ENCODE data around the gene ZC3H4.
"Not testable (repeated sequence)": the region's sequence is repeated elsewhere in the genome, so short reads cannot be mapped to it uniquely, and the experiment has no call there.

ZC3H4 gene

DNA sequence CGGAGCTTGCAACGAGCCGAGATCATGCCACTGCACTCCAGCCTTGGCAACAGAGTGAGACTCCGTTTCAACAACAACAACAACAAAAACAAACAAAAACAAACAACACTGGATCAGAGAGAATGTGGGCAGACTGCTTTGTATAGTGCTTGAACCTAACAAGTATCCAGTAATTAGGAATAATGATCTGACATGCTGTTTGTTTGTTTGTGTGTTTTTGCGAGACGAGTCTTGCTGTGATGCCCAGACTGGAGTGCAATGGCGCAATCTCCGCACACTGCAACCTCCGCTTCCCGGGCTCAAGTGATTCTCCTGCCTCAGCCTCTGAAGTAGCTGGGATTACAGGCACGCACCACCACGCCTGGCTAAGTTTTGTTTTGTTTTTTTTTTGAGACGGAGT is 31.1 kb upstream of the ZC3H4 start:
- peak overlapping the region; percentile 67; the same call in 1 of the 2 replicates for H3K27ac ChIP-seq
- TF ChIP-seq, protein P1, sequence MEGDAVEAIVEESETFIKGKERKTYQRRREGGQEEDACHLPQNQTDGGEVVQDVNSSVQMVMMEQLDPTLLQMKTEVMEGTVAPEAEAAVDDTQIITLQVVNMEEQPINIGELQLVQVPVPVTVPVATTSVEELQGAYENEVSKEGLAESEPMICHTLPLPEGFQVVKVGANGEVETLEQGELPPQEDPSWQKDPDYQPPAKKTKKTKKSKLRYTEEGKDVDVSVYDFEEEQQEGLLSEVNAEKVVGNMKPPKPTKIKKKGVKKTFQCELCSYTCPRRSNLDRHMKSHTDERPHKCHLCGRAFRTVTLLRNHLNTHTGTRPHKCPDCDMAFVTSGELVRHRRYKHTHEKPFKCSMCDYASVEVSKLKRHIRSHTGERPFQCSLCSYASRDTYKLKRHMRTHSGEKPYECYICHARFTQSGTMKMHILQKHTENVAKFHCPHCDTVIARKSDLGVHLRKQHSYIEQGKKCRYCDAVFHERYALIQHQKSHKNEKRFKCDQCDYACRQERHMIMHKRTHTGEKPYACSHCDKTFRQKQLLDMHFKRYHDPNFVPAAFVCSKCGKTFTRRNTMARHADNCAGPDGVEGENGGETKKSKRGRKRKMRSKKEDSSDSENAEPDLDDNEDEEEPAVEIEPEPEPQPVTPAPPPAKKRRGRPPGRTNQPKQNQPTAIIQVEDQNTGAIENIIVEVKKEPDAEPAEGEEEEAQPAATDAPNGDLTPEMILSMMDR (conservative IDR thresholded peaks at IDR 0.05): no peak

DNA sequence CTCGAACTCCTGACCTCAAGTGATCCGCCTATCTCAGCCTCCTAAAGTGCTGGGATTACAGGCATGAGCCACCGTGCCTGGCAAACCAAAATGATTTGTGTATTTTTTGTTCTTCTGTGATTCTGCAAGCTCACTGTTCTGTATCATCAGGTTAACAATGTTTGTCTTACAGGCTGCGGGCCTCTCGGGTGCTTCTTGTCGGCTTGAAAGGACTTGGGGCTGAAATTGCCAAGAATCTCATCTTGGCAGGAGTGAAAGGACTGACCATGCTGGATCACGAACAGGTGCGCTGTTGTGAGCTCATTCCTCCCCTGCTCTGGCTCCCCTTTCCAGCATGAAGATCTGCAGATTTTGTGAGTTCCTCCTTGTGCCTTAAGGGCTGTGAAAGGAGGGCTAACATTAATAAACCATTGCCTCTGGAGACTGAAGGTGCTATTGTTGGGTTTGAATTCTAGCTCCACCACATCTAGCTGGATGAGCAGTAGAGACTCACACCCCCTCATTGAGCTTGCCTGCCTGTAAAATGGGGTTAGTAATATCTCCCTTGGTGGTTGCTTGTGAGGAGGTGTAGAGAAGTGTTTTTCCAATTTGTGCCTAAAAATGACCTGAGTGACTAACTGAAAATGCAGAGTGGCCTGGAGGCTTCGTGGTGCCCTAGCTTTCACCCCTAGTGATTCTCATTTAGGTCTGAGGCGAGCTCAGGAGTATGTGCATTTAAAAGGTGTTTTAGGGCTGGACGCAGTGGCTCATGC is 29.9 kb upstream of the ZC3H4 start:
- TF ChIP-seq ZFX (IDR thresholded peaks at IDR 0.05): no peak
- TF ChIP-seq, protein P1 (conservative IDR thresholded peaks at IDR 0.05): no peak
- peak overlapping the region; percentile 67 for H3K27ac ChIP-seq

- H3K27ac ChIP-seq: peak overlapping the region; percentile 67
- TF ChIP-seq ZFX (IDR thresholded peaks at IDR 0.05): no peak
- TF ChIP-seq, protein P1 (conservative IDR thresholded peaks at IDR 0.05): no peak
Observed at GRCh38 chr19:47142779-47143178, 29.2 kb upstream of the ZC3H4 start.

DNA sequence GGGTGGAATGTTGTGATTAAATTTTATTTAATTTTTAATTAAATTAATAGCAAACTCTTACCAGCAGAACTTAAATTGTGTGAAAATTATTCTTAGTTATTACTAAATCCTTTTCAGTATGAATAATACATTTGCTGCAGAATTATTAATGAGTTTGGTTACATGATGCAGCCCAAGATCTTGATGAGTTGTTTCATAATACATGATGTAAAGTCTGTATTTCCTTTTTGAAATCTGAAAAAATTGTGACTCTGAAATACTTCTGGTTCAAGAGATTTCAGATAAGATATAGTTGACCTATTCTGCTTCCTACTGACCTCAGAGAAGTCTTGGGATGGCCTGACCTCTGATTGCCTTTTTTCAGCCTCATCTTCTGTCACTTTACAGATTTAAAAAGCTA is 28.1 kb upstream of the ZC3H4 start:
- H3K27ac ChIP-seq: peak overlapping the region; percentile 4; the same call in 1 of the 2 replicates
- TF ChIP-seq, protein P1 (conservative IDR thresholded peaks at IDR 0.05): no peak

- not testable (repeated sequence) for H3K27ac ChIP-seq
Observed at GRCh38 chr19:47141252-47141651, 27.7 kb upstream of the ZC3H4 start.

DNA sequence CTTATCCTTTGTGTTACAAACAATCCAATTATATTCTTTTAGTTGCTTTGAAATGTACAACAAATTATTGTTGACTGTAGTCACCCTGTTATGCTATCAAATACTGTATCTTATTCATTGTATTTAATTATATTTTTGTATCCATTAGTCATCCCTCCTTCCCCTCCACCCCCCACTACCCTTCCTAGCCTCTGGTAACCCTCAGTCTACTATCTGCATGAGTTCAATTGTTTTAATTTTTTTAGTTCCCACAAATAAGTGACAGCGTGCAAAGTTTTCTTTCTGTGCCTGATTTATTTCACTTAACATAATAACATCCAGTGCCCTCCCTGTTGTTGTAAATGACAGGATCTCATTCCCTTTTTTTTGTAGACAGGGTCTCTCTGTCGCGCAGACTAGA is 21.6 kb upstream of the ZC3H4 start:
- H3K27ac ChIP-seq: no peak overlapping the region
- no peak for TF ChIP-seq ZFX (IDR thresholded peaks at IDR 0.05)
- TF ChIP-seq, protein P1 (conservative IDR thresholded peaks at IDR 0.05): no peak

GRCh38 chr19:47134545-47134944 is 21.0 kb upstream of the ZC3H4 start:
- no peak overlapping the region for H3K27ac ChIP-seq
- TF ChIP-seq ZFX (IDR thresholded peaks at IDR 0.05): no peak
- TF ChIP-seq, protein P1 (conservative IDR thresholded peaks at IDR 0.05): no peak

DNA sequence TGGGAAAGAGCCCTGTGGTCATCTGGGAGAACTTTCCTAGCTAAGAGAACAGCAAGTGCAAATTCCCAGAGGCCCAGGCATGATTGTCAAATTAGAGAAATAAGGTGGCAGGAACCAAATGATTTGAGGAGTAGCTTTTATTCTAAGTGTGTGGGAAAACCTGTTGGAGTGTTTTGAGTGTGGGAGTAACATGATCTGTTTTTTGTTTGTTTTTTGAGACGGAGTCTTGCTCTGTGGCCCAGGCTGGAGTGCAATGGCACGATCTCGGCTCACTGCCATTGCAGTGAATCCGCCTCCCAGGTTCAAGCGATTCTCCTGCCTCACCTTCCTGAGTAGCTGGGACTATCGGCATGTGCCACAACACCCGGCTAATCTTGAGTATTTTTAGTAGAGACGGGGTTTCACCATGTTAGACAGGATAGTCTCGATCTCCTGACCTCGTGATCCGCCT is 19.5 kb upstream of the ZC3H4 start:
- H3K27ac ChIP-seq: peak overlapping the region; percentile 93
- TF ChIP-seq, protein P1 (conservative IDR thresholded peaks at IDR 0.05): no peak

All from C4-2B (cell line).